Neural progenitor cell (in vitro differentiated cells): ENCODE data around the gene SLCO4A1.

Experiments used
- EZH2 ChIP-seq: fragments of 200-600 bp; sonication (generic); IDR thresholded peaks from 2 replicates; pipeline ENCODE4 v1.6.1; 2017; ENCODE audit warnings: antibody characterized with exemption, mild to moderate bottlenecking, moderate library complexity
- EZH2phosphoT487 ChIP-seq: fragments of 200-600 bp; sonication (generic); IDR thresholded peaks from 2 replicates; pipeline ENCODE4 v1.6.1; 2017; ENCODE audit warnings: antibody characterized with exemption
- TF ChIP-seq, protein P1 (sequence below): fragments of 200-600 bp; sonication (generic); IDR thresholded peaks from 2 replicates; pipeline ENCODE4 v1.5.1; 2017; ENCODE audit warnings: antibody characterized with exemption, mild to moderate bottlenecking

DNA sequence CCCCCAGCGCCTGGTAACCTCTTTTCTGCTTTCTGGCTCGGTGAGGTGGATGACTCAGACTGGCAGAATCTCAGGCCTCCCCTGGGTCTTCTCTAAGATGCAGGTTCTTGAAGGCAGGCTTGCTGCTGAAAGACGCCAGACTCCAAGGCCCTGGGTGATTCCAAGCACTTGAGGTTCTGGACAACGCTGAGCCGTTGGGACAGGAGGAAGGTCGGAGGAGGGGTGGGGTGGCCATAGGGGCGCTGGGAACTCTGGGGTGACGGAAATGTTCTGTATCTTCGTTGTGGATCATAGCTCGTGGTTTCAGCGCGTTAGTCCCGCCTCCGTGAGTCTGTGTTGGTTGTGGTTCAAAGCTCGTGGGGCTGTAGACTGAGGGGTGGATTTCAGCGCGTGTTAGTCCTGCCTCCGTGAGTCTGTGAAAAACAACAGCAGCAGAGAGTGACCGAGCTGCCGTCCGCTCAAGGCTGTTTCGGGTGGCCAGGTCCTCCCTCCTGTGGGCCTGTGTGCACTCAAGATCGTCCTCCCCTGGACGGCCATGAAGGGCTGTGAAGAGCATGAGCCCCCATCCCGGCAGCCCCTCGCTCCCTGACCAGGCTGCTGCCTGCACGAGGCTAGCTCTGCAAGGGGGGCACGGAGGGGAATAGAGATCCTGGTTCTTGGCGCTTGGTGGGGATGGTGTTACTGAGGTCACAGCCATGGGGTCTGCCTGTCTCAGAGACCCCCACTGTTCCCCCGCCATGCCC, 74.1 kb downstream of the SLCO4A1 start:
- TF ChIP-seq, protein P1, sequence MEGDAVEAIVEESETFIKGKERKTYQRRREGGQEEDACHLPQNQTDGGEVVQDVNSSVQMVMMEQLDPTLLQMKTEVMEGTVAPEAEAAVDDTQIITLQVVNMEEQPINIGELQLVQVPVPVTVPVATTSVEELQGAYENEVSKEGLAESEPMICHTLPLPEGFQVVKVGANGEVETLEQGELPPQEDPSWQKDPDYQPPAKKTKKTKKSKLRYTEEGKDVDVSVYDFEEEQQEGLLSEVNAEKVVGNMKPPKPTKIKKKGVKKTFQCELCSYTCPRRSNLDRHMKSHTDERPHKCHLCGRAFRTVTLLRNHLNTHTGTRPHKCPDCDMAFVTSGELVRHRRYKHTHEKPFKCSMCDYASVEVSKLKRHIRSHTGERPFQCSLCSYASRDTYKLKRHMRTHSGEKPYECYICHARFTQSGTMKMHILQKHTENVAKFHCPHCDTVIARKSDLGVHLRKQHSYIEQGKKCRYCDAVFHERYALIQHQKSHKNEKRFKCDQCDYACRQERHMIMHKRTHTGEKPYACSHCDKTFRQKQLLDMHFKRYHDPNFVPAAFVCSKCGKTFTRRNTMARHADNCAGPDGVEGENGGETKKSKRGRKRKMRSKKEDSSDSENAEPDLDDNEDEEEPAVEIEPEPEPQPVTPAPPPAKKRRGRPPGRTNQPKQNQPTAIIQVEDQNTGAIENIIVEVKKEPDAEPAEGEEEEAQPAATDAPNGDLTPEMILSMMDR: no peak
- TF ChIP-seq EZH2: no peak
- TF ChIP-seq EZH2phosphoT487: no peak
